ENCODE results near the gene CCDC71L.

Gene CCDC71L

GRCh38 chr7:106626376-106627164, 34.4 kb downstream of the CCDC71L start:
- no peak overlapping the region for H3K4me3 ChIP-seq (ENCODE audit: low read depth, low read length)
- no peak for TF ChIP-seq CTCF (IDR thresholded peaks at IDR 0.05; ENCODE audit: low read depth, low read length)

GRCh38 chr7:106625678-106626301, 35.2 kb downstream of the CCDC71L start:
- TF ChIP-seq CTCF (IDR thresholded peaks at IDR 0.05; ENCODE audit: low read depth, low read length): no peak
- H3K4me3 ChIP-seq (ENCODE audit: low read depth, low read length): no peak overlapping the region

DNA sequence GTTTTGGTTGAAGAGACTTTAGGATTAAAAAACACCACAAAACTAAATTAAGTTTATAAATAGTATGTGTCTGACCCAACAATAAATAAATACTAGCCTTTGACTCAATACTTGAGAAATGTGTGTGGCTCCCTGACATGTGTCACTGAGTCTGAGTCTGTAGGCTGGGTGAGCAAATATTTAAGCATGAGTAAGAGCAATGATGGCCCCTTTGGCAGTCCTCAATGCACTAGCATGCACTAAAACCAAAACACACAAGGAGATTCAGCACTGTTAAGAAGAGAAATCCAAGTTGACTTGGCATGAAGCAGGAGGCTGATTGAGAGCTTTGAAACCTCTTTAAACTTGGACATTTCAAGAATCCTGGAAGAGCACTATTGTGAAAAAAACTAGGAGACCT, 37.1 kb downstream of the CCDC71L start:
- TF ChIP-seq CTCF (IDR thresholded peaks at IDR 0.05; ENCODE audit: low read depth, low read length): no peak
- peak overlapping the region; percentile 27; the same call in 1 of the 2 replicates for H3K4me3 ChIP-seq (ENCODE audit: low read depth, low read length)

- no peak for TF ChIP-seq CTCF (IDR thresholded peaks at IDR 0.05; ENCODE audit: low read depth, low read length)
- peak overlapping the region; percentile 23 for H3K4me3 ChIP-seq (ENCODE audit: low read depth, low read length)
These were observed 37.7 kb downstream of the CCDC71L start for GRCh38 chr7:106623315-106623660.

DNA sequence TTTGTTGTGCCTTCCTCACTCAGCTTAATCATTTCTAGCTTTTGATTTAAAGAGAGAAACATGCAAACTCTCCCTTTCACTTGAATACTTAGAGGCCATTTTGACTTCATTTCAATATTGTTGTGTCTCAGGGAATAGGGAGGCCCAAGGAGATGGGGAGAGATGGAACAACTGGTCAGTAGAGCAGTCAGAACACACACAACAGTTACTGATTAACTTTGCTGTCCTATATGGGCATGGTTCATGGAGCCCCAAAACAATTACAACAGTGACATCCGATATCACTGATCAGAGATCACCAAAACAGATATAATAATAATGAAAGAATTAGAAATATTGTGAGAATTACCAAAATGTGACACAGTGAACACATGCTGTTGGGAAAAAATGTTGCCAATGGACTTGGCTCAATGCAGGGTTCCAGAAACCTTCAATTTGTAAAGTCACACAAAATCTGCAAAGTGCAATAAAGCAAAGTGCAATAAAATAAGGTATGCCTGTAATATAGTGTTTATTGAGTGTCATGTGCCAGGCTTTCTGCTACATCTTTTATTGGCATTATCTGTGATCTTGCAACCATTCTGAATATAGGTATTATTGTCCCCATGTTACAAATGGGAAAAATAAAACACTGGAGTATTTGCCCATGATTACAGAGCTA, 38.2 kb downstream of the CCDC71L start:
- no peak overlapping the region for H3K4me3 ChIP-seq (ENCODE audit: low read depth, low read length)
- no peak for TF ChIP-seq CTCF (IDR thresholded peaks at IDR 0.05; ENCODE audit: low read depth, low read length)

- no peak overlapping the region for H3K4me3 ChIP-seq (ENCODE audit: low read depth, low read length)
- no peak for TF ChIP-seq CTCF (IDR thresholded peaks at IDR 0.05; ENCODE audit: low read depth, low read length)
These were observed 39.4 kb downstream of the CCDC71L start for GRCh38 chr7:106621393-106622132.

Measured in WI38 (cell line).